ENCODE results near the gene PAPPA2.
"Not testable (repeated sequence)": the region's sequence is repeated elsewhere in the genome, so short reads cannot be mapped to it uniquely, and the experiment has no call there.

The PAPPA2 gene

GRCh38 chr1:176462674-176463378 is at the start of gene PAPPA2:
Gene PAPPA2, plus strand, starts transcription at chr1:176463175. Its CDS starts 93,148 bp downstream, at chr1:176556323.
- DNase-seq, result no peak

- no peak for DNase-seq
These were observed 46.2 kb upstream of the PAPPA2 start for GRCh38 chr1:176416777-176417176.

- not testable (repeated sequence) for DNase-seq
These were observed 43.4 kb upstream of the PAPPA2 start for GRCh38 chr1:176419608-176420007.

- DNase-seq, result no peak
These were observed 28.7 kb upstream of the PAPPA2 start for GRCh38 chr1:176434234-176434633.

GRCh38 chr1:176436251-176436650 is 26.7 kb upstream of the PAPPA2 start:
- DNase-seq, result no peak

GRCh38 chr1:176440176-176440575 is 22.8 kb upstream of the PAPPA2 start:
- no peak for DNase-seq

GRCh38 chr1:176444286-176444685 is 18.7 kb upstream of the PAPPA2 start:
- no peak for DNase-seq

- DNase-seq, result no peak
These were observed 17.6 kb upstream of the PAPPA2 start for GRCh38 chr1:176445402-176445801.

GRCh38 chr1:176448340-176448739 is 14.6 kb upstream of the PAPPA2 start:
- DNase-seq, result no peak

- DNase-seq, result no peak
These were observed 12.4 kb upstream of the PAPPA2 start for GRCh38 chr1:176450526-176450925.

- DNase-seq, result not testable (repeated sequence)
These were observed 11.2 kb upstream of the PAPPA2 start for GRCh38 chr1:176451741-176452140.

- DNase-seq, result no peak
These were observed 6.2 kb upstream of the PAPPA2 start for GRCh38 chr1:176456795-176457194.

GRCh38 chr1:176460544-176461336 is 2.2 kb upstream of the PAPPA2 start:
- no peak for DNase-seq

- no peak for DNase-seq
These were observed 1.4 kb upstream of the PAPPA2 start for GRCh38 chr1:176461576-176461975.

GRCh38 chr1:176466514-176466913 is 3.5 kb downstream of the PAPPA2 start:
- no peak for DNase-seq

- no peak for DNase-seq
These were observed 6.6 kb downstream of the PAPPA2 start for GRCh38 chr1:176469450-176470010.

- DNase-seq, result no peak
These were observed 8.6 kb downstream of the PAPPA2 start for GRCh38 chr1:176471338-176472121.

- no peak for DNase-seq
These were observed 17.0 kb downstream of the PAPPA2 start for GRCh38 chr1:176479971-176480370.

- no peak for DNase-seq
These were observed 17.8 kb downstream of the PAPPA2 start for GRCh38 chr1:176480750-176481149.

GRCh38 chr1:176485083-176485482 is 22.1 kb downstream of the PAPPA2 start:
- no peak for DNase-seq

GRCh38 chr1:176494436-176494835 is 31.5 kb downstream of the PAPPA2 start:
- DNase-seq, result no peak

GRCh38 chr1:176499671-176500070 is 36.7 kb downstream of the PAPPA2 start:
- DNase-seq, result no peak

- no peak for DNase-seq
These were observed 38.6 kb downstream of the PAPPA2 start for GRCh38 chr1:176501599-176501998.
